AG04449 (cell line): Measurements from ENCODE around the gene TANK.
A peak's percentile ranks its signal among the peaks of the same experiment; 100 is the strongest.

Source experiments
- CTCF ChIA-PET: fragments of 350-600 bp; formaldehyde crosslinking; extraction: SDS; loops from one replicate; lab custom pipeline; 2021; ENCODE audit warnings: antibody characterized with exemption; lab: Yijun Ruan, JAX
- POLR2A ChIA-PET: fragments of 400-600, 350-600 bp; formaldehyde crosslinking; extraction: SDS; loops from one replicate; lab custom pipeline; 2020; ENCODE audit warnings: antibody characterized with exemption, inconsistent platforms; lab: Yijun Ruan, JAX
- DNase-seq: peaks from one replicate; pipeline ENCODE4 v3.0.0-alpha.2; 2010; ENCODE audit warnings: low read depth, low spot score
- H3K4me3 ChIP-seq: 2 replicates; pipeline ENCODE4 v1.5.1; 2011; ENCODE audit warnings: low read depth, mild to moderate bottlenecking, control low read depth, low read length
- TF ChIP-seq, protein P1 (sequence below): IDR thresholded peaks from one replicate; pipeline ENCODE4 v1.5.1; 2011; ENCODE audit warnings: mild to moderate bottlenecking, moderate library complexity, low read length, control low read depth, inconsistent platforms; ENCODE audit not compliant: insufficient read depth; ENCODE audit errors: missing control alignments

The TANK gene

DNA sequence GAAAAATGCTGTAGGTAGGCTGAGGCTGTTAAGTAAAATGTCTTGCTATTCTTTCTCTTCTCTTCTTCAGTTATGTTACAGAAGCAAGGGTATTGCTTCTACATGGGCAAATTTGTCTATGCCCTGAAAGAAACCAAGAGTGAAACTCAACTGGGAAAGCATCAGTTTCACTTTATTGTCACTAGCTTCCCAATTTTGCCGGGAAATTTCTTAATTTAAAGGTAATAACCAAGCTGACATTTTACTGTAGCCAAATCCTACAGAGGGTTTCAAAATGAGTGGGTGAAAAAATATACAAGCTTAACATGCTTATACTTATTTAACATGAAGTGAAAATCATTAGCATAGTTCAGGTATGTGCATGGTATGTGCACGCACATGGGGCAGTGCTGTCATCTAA, 3.2 kb downstream of the TANK start:
- no peak for DNase-seq
- TF ChIP-seq, protein P1, sequence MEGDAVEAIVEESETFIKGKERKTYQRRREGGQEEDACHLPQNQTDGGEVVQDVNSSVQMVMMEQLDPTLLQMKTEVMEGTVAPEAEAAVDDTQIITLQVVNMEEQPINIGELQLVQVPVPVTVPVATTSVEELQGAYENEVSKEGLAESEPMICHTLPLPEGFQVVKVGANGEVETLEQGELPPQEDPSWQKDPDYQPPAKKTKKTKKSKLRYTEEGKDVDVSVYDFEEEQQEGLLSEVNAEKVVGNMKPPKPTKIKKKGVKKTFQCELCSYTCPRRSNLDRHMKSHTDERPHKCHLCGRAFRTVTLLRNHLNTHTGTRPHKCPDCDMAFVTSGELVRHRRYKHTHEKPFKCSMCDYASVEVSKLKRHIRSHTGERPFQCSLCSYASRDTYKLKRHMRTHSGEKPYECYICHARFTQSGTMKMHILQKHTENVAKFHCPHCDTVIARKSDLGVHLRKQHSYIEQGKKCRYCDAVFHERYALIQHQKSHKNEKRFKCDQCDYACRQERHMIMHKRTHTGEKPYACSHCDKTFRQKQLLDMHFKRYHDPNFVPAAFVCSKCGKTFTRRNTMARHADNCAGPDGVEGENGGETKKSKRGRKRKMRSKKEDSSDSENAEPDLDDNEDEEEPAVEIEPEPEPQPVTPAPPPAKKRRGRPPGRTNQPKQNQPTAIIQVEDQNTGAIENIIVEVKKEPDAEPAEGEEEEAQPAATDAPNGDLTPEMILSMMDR = no peak
- CTCF ChIA-PET = no interaction called here
- no peak overlapping the region for H3K4me3 ChIP-seq
- POLR2A ChIA-PET = no interaction called here

DNA sequence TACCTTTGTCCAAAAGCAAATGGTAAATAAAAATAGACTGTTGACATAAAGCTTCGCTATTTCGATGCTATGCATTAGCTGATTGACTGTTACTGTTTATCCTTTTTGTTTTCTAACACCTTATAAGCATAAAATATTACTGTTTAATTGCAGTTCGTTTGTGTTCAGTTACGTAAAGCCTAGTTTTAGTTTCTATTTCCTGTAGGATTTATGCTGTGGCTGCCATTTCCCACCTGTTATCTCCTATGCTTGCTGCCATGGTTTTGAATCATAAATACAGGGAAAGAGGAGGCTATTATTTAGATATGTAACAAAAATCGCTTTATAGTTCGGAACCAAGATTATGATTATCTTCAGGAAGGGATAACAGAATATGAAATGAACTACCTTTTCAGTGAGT, 3.9 kb downstream of the TANK start:
- TF ChIP-seq, protein P1 = no peak
- ChIA-PET POLR2A (no interaction called here), CTCF (no interaction called here)
- H3K4me3 ChIP-seq = no peak overlapping the region
- no peak for DNase-seq

DNA sequence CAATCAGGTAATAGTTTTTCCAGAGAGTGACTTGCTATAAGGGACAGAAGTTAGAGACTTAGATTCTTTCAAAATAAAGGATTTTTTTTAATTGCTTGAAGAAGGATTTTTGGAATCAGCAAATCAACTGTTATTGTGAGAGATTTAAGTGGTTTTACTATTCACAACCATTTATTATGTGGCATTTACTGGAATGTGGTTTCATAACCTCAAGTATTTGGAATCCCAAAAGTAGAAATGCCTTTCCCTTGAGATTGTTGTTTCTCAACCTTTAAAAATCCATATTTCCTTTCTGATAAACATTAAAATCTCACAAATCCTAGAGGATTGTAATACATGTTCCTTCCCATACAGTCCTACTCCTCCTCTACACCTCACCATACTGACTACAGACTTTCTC, 5.0 kb downstream of the TANK start:
- H3K4me3 ChIP-seq = no peak overlapping the region
- ChIA-PET CTCF (no interaction called here), POLR2A (no interaction called here)
- peak; percentile 46 for DNase-seq
- TF ChIP-seq, protein P1 = no peak

DNA sequence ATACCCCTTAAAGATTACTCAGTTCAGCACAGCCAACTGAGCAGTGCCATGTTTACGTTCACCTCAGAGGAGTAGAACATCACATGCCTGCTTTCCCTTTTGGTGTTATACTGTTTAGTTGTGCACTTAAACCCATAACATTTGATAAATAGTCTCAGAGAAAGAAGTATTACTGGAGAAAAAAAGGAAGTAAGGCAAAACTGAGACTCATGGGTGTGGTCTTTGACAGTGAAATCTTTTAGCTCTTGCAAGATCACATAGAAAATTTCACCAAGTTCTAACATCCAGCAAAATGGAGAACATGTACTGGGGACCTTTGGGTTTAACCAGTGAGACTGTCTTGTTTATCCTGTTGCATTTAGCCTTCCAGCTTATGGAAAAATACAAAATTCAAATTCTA, 5.6 kb downstream of the TANK start:
- no peak for DNase-seq
- no peak overlapping the region for H3K4me3 ChIP-seq
- TF ChIP-seq, protein P1 = no peak
- CTCF ChIA-PET = no interaction called here
- POLR2A ChIA-PET = no interaction called here

DNA sequence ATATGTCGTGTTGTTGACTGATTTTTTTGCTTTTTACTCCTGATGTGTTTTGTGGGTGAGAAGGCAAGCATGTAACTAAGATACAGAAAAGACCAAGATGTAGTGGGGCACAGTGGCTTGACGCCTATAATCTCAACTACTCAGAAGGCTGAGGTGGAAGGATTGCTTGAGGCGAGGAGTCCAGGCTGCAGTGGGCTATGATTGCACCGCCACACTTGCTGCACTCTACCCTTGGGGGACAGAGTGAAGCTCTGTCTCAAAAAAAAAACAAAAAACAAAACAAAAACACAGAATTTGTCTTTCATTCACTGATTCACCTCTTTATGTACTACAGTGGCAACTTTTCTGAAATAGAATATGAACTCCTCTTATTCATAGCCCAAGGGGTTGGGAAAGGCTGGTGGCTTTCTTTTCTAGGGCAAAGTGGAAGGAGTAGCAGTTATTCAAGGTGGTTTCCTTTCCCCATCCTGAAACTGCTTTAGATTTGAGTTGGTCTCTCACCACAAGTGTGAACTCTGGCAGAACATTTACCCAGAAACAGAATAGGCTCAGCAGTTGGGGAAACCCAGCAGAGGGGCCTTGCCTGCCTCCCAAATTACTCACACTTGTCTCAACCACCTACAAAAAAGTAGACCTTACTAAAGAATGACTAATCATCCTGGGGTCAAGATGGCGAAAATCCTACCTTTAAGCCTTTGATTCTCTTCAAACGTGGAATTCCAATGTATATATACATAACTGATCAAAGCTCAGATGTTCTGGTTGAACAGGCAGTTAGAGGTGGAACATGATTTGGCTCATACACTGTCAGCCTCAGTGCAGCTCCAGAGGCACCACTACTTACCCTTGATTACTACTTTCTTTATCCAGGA, 6.5 kb downstream of the TANK start:
- ChIA-PET POLR2A (interaction anchor here (0.6 kb wide), 1 partner anchor 69 kb away, joined by 3 read pairs; no protein-coding TSS in a partner anchor), CTCF (no interaction called here)
- no peak for DNase-seq
- TF ChIP-seq, protein P1 = no peak
- no peak overlapping the region for H3K4me3 ChIP-seq

DNA sequence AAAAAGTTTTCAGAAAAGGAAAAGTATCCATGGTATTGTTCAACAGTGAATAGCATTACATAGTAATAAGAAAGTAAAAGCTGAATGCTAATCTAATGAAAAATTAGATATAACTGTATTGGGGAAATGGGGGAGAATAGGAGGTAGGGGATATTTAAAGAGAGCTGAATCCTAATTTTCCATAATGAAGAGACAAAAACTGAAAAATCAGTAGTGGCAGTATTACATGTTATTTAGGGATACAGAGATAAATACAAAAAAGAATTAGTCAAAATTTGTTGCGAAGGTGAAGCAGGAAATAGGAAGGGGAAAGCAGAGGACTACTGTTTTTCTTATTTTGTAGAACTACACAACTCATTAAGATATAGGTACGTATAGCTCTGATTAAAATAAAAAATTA, 9.1 kb downstream of the TANK start:
- TF ChIP-seq, protein P1 = no peak
- ChIA-PET CTCF (interaction anchor here (0.8 to 1.3 kb wide), 2 partner anchors 105 to 165 kb away, joined by 3 read pairs; no protein-coding TSS in a partner anchor), POLR2A (no interaction called here)
- H3K4me3 ChIP-seq = no peak overlapping the region
- no peak for DNase-seq
